A549 treated with ZK216348 at 1 μM for 4 hours (cell line): Measurements from ENCODE around the gene LMOD2. TPM values are rescaled to one million over a fixed set of nuclear protein-coding genes. Genes with fewer than 3 reads are reported as not detected.

ENCODE experiments used
- total RNA-seq: library from RNA; stranded (reverse); fragments of 200-300 nt; extraction: Qiagen RNA extraction; gene quantifications from 5 replicates; pipeline ENCODE4 v1.2.3, GENCODE V29; 2022; ENCODE audit warnings: low read depth

LMOD2 gene
- not detected in 5 replicates for total RNA-seq

GRCh38 chr7:123655614-123656013, at the start of gene LMOD2:
TSS of gene LMOD2 (plus strand) at chr7:123655866. CDS start at chr7:123655964, 98 bp downstream.

Other genes with a start within 250 kb of the LMOD2 start
- gene IQUB, start 121.3 kb upstream of the LMOD2 start, total RNA-seq: 0.06 to 0.10 TPM in 2 of 5 replicates, not detected in the others
- gene NDUFA5, start 98.0 kb upstream of the LMOD2 start, total RNA-seq: 27.4 to 94.6 TPM (median 31.4 TPM) in 5 replicates
- not detected in 5 replicates for gene ASB15, start 54.0 kb upstream of the LMOD2 start, total RNA-seq
- gene WASL, start 93.1 kb downstream of the LMOD2 start, total RNA-seq: 13.9 to 25.7 TPM (median 23.1 TPM) in 5 replicates
- 0.08 to 0.09 TPM in 2 of 5 replicates, not detected in the others for gene HYAL4, start 189.3 kb downstream of the LMOD2 start, total RNA-seq